Measurements from ENCODE around the gene MFSD11.
"Not testable (repeated sequence)": the region's sequence is repeated elsewhere in the genome, so short reads cannot be mapped to it uniquely, and the experiment has no call there.

The MFSD11 gene

DNA sequence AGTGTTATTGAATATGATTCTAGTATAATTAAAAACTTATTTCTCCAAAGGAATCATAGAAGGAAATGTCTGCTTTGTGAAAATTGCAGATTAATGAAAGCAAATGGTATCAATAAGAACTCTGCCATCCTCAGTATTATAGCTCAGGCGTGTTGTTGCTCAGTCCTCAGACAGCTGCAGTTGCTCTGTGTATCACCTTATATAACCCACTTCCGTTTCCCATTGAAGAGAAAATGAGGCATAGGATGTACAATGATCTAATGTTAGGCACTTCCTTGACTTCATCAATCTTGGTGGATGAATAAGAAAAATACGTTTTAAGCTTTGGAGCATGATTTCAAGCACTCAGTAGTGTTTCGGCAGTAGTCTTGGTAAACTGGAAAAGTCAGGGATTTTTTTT lies 14.1 kb downstream of the MFSD11 start:
- no peak for DNase-seq

DNA sequence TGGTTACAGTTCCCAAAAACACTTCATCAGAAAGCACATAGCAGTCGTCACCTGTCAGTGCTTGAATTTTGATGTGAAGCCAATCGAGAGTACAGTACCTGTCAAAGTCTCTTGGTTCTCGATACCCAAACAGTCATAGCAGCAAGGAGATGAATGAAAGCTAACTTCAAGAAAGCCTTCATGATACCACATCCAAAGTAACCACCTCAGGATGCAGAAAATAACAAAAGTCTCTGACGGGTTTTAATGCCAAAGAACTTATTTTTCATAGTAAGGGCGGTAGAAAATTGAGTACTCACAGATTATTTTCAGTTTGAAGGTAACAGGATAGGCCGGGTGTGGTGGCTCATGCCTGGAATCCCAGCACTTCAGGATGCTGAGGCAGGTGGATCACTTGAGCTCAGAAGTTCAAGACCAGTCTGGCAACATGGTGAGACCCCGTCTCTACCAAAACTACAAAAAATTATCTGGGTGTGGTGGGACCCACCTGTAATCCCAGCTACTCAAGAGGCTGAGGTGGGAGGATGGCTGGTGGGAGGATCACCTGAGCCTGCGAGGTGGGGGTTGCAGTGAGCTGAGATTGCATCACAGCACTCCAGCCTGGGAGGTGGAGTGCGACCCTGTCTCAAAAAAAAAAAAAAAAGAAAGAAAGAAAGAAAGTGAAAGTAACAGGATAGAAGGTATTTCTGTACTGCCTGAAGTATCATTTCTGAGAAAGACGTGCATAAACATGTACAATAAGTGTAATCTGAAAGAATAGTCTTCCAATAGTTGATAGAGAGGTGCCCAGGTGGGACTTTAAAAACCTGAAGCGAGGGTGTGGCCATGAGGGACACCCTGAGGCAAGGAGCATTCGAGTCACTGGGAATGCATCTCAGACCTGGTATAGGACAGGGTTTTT lies 15.4 kb downstream of the MFSD11 start:
- no peak for DNase-seq

DNA sequence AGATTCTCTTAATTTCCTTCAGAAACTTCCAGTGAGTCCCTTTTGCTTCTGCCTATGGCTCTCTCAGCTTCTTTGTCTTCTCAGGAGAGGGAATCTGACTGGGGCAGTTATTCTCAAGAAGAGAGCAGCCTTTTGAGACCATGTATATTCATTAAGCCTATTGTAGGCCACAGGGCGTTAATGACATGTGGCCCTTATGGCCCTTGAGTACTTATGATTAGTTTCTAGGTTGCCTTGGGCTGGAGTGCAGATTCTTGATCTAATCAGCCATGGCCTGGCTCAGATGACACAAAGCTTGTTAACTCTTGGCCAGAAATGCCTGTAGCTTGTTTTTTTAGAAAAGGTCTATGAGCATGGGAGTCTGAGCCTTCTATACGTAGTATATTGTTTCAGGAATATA lies 17.4 kb downstream of the MFSD11 start:
- no peak for DNase-seq

DNA sequence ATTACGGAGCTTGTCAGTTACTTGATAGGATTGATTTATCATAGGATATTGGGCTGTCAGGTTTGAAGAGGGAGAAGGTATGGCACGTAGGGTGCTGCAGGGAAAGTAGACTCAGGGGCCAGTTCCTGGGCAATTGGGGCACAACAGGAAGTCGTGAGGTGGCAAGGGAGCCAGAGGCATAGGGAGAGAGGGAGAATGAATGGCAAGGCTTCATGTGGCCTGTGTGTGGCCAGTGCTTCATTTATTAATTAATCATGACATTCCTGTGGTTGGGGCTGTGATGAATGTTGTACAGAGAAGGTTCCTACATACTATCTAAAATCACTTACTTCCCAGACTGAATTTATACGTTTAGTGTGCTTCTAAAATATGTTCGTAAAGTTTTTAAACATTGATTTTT lies 19.3 kb downstream of the MFSD11 start:
- no peak for DNase-seq

DNA sequence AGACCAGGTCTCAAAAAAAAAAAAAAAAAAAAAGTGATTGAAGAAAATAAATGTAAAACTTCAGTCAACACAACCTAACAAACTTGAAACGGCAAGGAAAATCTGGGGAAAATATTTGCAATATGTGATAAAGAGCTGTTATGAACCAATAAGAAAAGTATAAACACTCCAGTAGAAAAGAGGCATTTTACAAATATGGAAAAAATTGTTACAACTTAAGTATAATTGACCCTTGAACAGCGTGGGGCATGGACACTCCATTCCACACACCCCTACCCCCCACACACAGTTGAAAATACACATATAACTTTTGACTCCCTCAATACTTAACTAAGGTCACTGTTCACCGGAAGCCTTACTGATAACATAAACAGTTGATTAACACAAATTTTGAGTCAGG lies 20.7 kb downstream of the MFSD11 start:
- no peak for DNase-seq

DNA sequence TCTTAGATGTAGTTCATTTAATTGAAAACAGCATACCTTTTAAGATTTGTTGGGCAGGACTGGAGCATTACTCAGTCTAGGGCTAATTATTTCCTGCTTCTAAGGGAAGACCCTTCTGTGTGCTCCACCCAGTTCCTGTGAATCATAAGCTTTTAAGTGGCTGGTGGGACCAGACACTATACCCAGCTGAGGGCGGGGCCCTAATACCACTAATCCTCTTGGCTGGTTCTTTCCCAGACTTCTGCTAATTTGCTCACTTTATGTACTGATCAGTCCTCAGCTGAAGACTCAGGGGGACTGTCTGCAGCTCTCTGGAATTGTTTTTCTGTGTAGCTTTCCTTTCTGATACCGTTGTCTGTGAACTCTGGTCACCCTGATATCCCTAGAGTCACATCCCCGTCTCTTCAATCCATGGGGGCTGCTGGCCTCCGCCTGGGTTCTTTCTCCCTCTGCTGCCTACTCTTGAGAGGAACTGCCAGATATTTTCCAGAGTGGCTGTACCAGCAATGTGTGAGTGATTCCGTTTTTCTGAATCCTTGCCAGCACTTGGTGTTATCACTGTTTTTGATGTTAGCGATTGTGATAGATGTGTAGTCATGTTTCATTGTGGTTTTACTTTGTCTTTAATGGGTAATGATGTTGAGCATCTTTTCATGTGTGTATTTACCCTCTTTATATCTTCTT lies 35.1 kb downstream of the MFSD11 start:
- no peak for DNase-seq

DNA sequence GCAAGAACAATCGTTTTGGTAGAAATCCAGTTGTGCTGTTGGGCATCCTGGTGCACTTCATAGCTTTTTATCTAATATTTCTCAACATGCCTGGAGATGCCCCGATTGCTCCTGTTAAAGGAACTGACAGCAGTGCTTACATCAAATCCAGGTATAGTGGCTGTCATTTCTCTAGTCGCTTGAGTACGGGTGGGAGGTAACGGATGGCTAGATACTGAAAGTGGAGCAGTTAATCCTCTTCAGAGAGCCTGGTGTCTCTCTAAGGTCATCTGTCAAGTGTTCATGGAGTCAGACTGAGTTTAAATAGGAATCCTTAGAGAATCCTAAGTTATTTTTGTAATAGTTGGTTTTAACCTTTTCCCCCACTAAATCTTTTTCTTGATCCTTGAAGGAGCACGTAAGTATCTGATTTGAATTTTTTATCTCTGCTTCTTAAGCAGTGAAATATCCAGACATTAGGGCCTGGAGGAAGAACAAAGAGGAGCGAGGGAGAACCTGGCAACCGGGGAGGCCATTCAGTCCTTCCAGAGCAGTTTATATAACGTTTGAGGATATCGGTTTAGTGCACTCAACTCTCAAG lies 37.2 kb downstream of the MFSD11 start:
- DNase-seq: no peak

DNA sequence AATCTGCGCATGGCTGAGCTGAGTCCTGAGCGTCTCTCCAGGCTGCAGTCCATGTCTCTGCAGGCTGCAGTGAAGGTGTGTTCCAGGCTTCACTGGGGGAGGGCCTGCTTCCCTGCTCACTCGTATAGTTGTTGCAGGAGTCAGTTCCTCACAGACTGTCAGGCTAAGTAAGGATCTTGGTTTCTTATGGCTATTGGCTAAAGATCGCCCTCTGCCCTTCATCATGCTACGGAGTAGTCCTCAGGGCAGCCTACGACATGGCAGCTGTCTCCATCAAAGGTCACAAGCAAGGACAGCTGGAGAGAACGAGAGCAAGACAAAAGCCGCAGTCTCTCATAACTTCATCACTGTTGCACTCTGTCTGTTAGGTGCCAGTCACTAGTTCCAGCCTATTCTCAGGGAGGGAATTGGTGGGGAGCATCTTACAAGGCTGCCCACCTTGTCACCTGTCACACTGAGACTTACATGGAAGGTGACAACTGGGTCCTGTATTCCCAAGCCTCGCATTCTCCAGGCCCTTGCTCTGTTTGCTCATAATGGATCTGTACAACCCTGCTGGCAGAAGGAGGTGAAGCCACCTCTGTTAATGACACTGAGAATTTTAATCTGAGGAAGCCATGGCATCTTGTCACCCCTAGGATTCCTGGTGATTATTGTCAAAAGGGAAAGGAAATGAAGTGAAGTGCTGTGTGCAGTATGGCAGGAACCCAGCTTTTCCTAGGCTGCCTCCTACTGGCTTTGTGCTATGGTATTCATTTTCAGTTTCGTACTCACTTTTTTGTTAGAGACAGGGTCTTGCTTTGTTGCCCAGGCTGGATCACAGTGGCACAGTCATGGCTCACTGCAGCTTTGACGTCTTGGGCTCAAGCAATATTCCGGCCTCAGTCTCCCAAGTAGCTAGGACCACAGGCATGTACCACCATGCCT lies 43.4 kb downstream of the MFSD11 start:
- no peak for DNase-seq

DNA sequence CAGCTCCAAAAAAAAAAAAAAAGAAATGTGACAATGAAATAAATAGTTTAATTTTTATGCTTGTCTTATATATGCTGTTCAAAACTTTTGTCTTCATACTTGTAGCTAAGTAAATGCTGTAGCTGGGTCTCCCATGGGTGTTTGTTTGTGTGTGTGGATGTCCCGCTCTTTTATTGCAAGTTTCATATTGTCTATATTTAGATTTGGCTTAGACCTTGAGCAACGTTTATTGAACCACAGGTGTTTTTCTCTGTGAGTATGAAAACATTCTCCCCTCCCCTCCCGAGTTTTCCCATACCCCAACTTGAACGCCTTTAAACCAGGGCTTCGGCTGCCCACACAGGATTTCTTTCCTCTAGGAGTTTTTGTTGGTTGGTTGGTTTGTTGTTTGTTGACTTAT lies 45.2 kb downstream of the MFSD11 start:
- DNase-seq: no peak

DNA sequence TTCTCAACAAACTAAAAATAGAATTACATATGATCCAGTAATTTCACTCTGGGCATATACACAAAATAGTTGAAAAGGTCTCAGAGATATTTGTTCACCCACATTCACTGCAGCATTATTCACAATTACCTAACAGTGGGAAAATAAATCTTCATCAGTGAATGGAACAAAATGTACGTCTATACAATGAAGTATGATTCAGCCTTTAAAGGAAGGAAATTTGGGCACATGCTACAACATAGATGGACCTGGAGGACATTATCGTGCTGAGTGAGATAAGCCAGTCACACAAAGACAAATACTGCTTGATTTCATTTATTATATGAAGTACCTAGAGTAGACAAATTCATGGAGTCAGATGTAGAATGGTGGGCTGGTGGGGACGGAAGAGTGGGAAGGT lies 47.0 kb downstream of the MFSD11 start:
- no peak for DNase-seq

DNA sequence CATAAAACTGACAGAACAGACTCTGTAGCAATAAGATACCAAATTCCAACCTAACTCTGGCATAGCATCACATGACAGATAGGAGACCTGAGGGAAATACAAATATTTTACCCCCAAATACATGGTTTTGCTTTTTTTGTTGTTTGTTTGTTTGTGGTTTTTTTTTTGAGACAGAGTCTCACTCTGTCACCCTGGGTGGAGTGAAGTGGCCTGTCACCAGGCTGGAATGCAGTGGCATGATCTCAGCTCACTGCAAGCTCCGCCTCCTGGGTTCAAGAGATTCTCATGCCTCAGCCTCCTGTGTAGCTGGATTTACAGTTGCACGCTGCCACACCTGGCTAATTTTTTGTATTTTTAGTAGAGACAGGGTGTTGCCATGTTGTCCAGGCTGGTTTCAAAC lies 49.9 kb downstream of the MFSD11 start:
- not testable (repeated sequence) for DNase-seq

DNA sequence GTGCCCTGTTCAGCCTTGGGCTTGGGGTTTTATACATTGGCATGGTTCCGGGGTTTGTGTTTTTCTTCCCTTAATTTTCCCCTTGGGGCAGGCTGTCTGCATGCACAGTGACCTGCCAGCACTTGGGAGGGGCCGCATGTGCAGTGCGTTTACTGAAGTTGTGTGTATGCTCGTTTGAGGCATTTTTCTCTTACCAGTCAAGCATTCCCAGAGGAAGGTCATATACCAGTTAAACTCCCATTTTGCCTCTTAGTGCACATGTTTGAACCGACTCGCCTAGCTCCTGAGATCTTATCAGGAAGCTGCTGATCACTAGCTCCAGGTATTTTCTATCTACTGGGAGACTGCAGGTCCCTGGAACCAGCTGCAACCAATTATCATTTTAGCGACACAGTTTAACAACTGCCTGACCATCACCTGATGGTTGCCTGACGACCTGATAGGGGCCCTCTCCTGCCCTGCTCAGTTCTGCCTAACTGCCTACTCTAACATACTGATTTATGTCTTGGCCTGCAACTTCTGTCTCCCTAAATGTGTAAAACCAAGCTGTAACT lies 51.4 kb downstream of the MFSD11 start:
- DNase-seq: no peak

DNA sequence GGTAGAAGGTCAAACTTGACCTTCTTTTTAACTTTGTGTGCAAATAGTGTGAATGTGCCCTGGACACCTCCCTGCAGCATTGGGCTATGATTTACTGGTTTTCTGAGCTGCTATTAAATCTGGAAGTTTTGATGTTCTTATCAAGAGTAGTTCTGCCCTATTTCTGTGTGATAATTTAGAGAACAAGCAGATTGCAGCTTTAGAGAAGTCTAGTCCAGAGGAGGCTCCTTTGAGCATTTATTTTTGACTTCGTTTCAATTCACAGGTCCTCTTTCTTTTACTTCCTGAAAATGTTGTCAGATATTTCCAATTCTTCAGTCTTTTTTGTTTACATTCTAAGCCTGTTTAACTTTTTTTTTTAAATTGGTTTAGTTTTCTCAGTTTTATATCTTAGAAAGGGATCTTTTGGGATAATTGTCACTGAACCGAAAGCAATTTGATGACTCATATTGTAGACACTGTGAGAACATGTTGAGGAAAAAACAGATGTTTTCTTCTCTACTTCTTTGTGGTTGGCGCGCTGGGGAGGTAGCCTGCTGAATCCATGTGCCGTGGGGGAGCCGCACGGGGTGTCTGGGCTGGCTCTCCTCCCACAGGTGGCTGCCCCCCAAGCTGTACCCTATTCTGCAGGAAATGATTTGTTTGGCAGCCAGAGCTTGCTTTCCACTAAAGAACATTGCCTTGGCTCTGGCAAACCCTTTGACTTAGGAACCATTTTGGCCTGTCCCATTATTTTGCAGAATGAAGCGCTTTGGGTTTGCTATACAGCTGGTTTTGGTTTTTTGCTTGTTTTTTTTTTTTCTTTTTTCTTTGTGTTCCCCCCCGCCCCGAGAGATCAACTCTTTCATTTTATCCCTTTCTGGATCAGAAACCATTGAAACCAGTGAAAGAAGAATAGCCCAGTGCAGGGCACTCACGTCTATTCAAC lies 53.4 kb downstream of the MFSD11 start:
- DNase-seq: no peak

DNA sequence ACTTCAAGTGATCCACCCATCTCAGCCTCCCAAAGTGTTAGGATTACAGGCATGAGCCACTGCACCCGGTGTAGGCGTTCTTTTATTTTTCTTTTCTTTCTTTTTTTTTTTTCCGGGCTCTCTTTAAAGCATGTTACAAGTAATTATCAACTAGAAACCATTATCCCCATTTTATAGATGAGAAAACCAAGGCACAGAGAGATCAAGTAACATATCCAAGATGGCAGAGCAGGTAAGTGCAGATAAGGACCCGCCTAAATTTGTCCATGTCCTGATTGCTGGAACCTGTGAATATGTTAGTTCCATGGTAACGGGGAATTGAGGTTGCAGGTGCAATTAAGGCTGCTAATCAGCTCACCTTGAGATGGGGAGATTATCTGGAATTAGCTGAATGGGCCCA lies 54.4 kb downstream of the MFSD11 start:
- no peak for DNase-seq

DNA sequence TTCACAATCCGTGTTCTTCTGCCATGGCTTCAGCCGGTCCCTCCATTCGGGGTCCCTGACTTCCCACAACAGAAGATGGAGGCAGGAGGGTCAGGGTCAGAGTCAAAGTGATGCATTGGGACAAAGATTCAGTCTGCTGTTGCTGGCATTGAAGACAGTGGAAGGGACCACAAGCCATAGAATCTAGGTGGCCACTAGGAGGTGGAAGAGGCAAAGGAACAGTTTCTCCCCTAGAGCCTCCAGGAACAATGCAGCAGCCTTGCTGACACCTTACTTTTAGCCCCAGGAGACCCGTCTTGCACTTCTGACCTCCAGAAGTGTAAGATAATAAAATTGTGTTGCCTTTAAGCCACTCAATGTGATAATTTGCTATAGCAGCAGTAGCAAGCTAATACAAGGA lies 55.9 kb downstream of the MFSD11 start:
- DNase-seq: no peak

DNA sequence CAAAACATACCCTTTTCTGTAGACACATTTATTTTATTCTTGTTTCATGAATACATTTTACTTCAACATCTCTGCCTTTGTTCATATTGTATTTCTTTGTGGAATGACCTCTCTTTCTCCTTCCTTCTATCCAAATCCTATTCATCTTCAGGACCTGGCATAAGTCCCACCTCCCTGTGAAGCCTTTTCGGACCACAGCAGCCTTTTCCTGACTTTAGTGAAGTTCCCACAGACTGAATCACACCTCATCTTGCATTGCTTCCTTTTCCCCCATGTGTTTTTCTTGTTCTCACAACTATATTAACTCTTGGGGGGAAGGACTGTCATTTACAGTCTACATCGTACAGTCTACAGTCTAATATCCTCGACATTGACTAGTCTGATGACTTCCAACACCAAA lies 58.2 kb downstream of the MFSD11 start:
- no peak for DNase-seq

DNA sequence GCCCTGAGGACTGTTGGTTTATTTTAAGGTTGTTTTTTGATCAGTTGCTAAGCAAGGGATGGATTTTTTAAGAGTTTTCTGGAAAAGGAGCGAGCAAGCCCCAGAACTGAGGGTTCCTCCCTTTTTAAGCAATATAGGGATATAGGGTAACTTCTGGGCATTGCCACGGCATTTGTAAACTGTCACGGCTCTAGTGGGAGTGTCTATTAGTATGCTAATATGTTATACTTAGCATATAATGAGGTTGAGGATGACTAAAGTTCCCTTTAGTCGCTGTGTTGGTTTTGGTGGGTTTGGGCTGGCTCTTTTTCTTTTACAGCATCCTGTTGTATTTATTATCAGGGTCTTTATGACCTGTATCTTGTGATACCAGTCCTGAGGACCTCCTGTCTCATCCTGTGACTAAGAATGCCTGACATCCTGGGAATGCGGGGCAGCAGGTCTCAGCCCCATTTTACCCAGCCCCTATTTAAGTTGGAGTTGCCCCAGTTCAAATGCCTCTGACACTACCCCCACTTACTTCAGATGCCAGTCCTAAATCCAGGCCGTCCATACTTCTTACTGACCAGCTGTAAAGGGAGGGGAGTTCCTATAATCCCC lies 59.4 kb downstream of the MFSD11 start:
- DNase-seq: no peak

DNA sequence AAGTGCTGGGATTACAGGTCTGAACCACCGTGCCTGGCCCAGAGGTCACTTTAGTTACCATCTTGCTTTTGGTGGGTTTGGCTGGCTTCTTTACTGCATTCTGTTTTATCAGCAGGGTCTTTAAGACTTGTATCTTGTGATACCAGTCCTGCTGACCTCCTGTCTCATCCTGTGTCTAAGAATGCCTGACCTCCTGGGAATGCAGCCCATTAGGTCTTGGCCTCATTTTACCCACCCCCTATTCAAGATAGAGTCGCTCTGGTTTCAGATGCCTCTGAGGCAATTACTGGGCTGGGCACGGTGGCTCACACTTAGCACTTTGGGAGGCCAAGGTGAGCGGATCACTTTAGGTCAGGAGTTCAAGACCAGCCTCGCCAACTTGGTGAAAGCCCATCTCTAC lies 63.8 kb downstream of the MFSD11 start:
- DNase-seq: no peak

DNA sequence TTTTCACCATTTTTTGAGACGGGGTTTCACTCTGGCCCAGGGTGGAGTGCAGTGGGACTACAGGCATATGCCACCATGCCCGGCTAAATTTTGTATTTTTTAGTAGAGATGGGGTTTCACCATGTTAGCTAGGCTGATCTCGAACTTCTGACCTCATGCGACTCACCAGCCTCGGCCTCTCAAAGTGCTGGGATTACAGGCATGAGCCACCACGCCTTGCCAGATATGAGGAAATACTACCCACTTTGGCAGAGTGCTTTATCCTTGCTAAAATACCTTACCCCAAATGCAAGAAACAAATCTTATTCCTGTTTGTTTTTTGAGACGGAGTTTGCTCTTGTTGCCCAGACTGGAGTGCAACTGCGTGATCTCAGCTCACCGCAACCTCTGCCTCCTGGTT lies 67.4 kb downstream of the MFSD11 start:
- DNase-seq: no peak

DNA sequence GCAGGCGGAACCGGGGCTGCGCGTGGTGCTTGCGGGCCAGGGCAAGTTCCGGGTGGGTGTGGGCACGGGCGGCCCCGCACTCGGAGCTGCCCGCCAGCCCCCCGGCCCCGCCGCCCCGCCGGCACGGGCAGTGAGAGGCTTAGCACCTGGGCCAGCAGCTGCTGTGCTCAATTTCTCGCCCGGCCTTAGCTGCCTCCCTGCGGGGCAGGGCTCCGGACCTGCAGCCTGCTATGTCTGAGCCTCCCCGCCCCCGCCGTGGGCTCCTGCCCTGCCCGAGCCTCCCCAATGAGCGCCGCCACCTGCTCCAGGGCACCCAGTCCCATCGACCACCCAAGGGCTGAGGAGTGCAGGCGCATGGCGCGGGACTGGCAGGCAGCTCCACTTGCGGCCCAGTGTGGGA lies 68.2 kb downstream of the MFSD11 start:
- not testable (repeated sequence) for DNase-seq

DNA sequence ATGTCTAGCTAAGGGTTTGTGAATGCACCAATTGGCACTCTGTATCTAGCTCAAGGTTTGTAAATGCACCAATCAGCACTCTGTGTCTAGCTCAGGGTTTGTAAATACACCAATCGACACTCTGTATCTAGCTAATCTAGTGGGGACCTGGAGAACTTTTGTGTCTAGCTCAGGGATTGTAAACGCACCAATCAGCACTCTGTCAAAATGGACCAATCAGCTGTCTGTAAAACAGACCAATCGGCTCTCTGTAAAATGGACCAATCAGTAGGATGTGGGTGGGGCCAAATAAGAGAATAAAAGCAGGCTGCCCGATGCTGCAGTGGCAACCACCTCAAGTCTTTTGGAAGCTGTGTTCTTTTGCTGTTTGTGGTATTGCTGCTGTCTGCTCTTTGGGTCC lies 68.8 kb downstream of the MFSD11 start:
- not testable (repeated sequence) for DNase-seq

Measured in NCI-H1048 (cell line).